ENCODE data around the gene METTL3.

- no peak for TF ChIP-seq POLR2A (IDR thresholded peaks at IDR 0.05)
- no peak for TF ChIP-seq CTCF (IDR thresholded peaks at IDR 0.05)
- TF ChIP-seq POLR2AphosphoS5 (IDR thresholded peaks at IDR 0.05) = no peak
- no peak for TF ChIP-seq EP300 (IDR thresholded peaks at IDR 0.05)
Measured at GRCh38 chr14:21553266-21553665, 42.1 kb upstream of the METTL3 start.
